SKM-1 (cell line): ENCODE results near the gene SHFL.

Source experiments
- DNase-seq: peaks from one replicate; lab custom pipeline; 2025; ENCODE audit not compliant: unreplicated experiment; lab: John Stamatoyannopoulos, UW

The SHFL gene

GRCh38 chr19:10087296-10088061 is 1.4 kb downstream of the SHFL start:
- DNase-seq, result no peak

GRCh38 chr19:10088949-10089554 is 2.9 kb downstream of the SHFL start:
- DNase-seq, result no peak

- no peak for DNase-seq
Observed at GRCh38 chr19:10089801-10090375, 3.8 kb downstream of the SHFL start.

GRCh38 chr19:10091370-10091687 is 5.2 kb downstream of the SHFL start:
- DNase-seq, result no peak

- no peak for DNase-seq
Observed at GRCh38 chr19:10091895-10092641, 6.0 kb downstream of the SHFL start.

GRCh38 chr19:10092648-10093294 is 6.7 kb downstream of the SHFL start:
- DNase-seq, result no peak

GRCh38 chr19:10093295-10094186 is 7.4 kb downstream of the SHFL start:
- no peak for DNase-seq

GRCh38 chr19:10095622-10095947 is 9.5 kb downstream of the SHFL start:
- no peak for DNase-seq

GRCh38 chr19:10095948-10096614 is 10.0 kb downstream of the SHFL start:
- peak; percentile 73 for DNase-seq

- no peak for DNase-seq
Observed at GRCh38 chr19:10096615-10096963, 10.5 kb downstream of the SHFL start.

GRCh38 chr19:10100163-10100785 is 14.2 kb downstream of the SHFL start:
- no peak for DNase-seq

- peak; percentile 47 for DNase-seq
Observed at GRCh38 chr19:10102787-10103236, 16.7 kb downstream of the SHFL start.

GRCh38 chr19:10104130-10104513 is 18.0 kb downstream of the SHFL start:
- DNase-seq, result no peak

GRCh38 chr19:10104665-10105508 is 18.8 kb downstream of the SHFL start:
- no peak for DNase-seq

- no peak for DNase-seq
Observed at GRCh38 chr19:10105509-10106099, 19.5 kb downstream of the SHFL start.

GRCh38 chr19:10106100-10106936 is 20.2 kb downstream of the SHFL start, which contains the start of gene PPAN:
PPAN (plus strand) TSS chr19:10106362; CDS start chr19:10106395, 33 bp downstream.
- DNase-seq, result peak; percentile 97

GRCh38 chr19:10107254-10107653 is 21.1 kb downstream of the SHFL start:
- no peak for DNase-seq
